ENCODE measurements around the gene KCNJ1. TPM values are rescaled to one million over a fixed set of nuclear protein-coding genes. Genes with fewer than 3 reads are reported as not detected.
A peak's percentile ranks its signal among the peaks of the same experiment; 100 is the strongest.

The KCNJ1 gene
- total RNA-seq, 1 experiment from 2014 or later = not detected

DNA sequence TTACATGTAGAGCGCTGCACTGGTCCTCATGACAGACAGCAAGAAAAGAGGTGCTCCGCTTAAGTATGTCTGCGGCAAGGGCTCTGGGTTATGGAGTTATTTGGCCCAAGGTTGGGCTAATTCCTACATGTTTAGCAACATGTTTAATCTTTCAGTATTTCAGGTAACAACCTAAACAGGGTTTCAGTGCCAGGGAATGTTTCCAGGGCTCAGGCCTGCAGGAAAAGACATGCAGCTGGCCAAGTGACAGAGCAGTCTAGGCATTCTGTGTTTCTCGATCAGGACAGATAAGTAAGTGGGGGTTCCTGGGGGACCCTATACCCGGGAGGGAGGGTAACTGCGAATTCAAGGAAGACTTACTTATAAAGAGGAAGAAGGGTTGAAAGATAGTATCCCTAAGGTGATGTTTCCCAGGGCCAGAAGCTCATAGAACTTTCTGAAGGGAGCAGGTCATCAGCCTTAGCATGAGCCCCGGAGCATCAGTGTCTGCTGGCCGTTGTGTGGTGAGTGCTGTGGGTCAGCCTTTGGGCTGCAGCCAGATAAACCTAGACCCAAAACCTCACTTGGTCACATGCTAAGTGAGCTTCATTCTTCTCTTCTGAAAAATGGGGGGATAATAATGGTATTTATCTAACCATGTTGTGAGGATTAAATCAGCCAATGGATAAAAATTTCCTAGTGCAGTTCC lies 42.5 kb upstream of the KCNJ1 start:
- no peak for DNase-seq
- Histone ChIP-seq H2AFZ (no peak overlapping the region), H3K9me3 (ENCODE audit: insufficient read depth, low read depth) (no peaks in the 10 kb centered on the region), H4K20me1 (ENCODE audit: insufficient read depth) (no peaks in the 10 kb centered on the region), H3K4me1 (replicated peaks; ENCODE audit: insufficient read depth) (peaks cover 20% of the 10 kb centered on the region), H3K27me3 (ENCODE audit: insufficient read depth, low read depth) (peaks cover 9% of the 10 kb centered on the region; the same call in 1 of the 2 replicates), H3K36me3 (ENCODE audit: low read depth) (no peaks in the 10 kb centered on the region), H3F3A (ENCODE audit: insufficient read depth, low read depth) (0 out of 2 replicates have a peak, but pooled peaks cover 5% of the 10 kb centered on the region), H3K4me3 (no peak overlapping the region), H3K27ac (no peak overlapping the region), H3K79me2 (ENCODE audit: low read depth) (no peaks in the 10 kb centered on the region), H3K4me2 (no peak overlapping the region), H3K9me2 (ENCODE audit: insufficient read depth) (no peaks in the 10 kb centered on the region)
- CTCF ChIA-PET = no interaction called here
- BruUV-seq (replicated peaks) = no TSS peak
- intact Hi-C loops (cut with micrococcal nuclease; ENCODE audit: unreplicated experiment) = no loop called here
- TF ChIP-seq, protein P1, sequence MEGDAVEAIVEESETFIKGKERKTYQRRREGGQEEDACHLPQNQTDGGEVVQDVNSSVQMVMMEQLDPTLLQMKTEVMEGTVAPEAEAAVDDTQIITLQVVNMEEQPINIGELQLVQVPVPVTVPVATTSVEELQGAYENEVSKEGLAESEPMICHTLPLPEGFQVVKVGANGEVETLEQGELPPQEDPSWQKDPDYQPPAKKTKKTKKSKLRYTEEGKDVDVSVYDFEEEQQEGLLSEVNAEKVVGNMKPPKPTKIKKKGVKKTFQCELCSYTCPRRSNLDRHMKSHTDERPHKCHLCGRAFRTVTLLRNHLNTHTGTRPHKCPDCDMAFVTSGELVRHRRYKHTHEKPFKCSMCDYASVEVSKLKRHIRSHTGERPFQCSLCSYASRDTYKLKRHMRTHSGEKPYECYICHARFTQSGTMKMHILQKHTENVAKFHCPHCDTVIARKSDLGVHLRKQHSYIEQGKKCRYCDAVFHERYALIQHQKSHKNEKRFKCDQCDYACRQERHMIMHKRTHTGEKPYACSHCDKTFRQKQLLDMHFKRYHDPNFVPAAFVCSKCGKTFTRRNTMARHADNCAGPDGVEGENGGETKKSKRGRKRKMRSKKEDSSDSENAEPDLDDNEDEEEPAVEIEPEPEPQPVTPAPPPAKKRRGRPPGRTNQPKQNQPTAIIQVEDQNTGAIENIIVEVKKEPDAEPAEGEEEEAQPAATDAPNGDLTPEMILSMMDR (conservative IDR thresholded peaks at IDR 0.05) = no peak
- TF ChIP-seq EZH2 (IDR thresholded peaks at IDR 0.05; ENCODE audit: low read depth) = no peak
- POLR2A ChIA-PET (ENCODE audit: unreplicated experiment) = no interaction called here

GRCh38 chr11:128908391-128909246 lies 41.5 kb upstream of the KCNJ1 start:
- Histone ChIP-seq H2AFZ (no peak overlapping the region), H3F3A (ENCODE audit: insufficient read depth, low read depth) (0 out of 2 replicates have a peak, but pooled peaks cover 5% of the 10 kb centered on the region), H3K27me3 (ENCODE audit: insufficient read depth, low read depth) (peaks cover 9% of the 10 kb centered on the region; the same call in 1 of the 2 replicates), H3K4me1 (replicated peaks; ENCODE audit: insufficient read depth) (peaks cover 20% of the 10 kb centered on the region), H3K4me2 (peak overlapping the region; percentile 54), H3K36me3 (ENCODE audit: low read depth) (no peaks in the 10 kb centered on the region), H3K79me2 (ENCODE audit: low read depth) (no peaks in the 10 kb centered on the region), H3K27ac (no peak overlapping the region), H3K9me3 (ENCODE audit: insufficient read depth, low read depth) (no peaks in the 10 kb centered on the region), H3K9me2 (ENCODE audit: insufficient read depth) (no peaks in the 10 kb centered on the region), H3K4me3 (no peak overlapping the region), H4K20me1 (ENCODE audit: insufficient read depth) (no peaks in the 10 kb centered on the region)
- CTCF ChIA-PET = interaction anchor here (1.0 kb wide), 1 partner anchor 22 kb away, joined by 3 read pairs; no protein-coding TSS in a partner anchor
- DNase-seq = peak; percentile 68 to 71
- no TSS peak for BruUV-seq (replicated peaks)
- TF ChIP-seq EZH2 (IDR thresholded peaks at IDR 0.05; ENCODE audit: low read depth) = no peak
- TF ChIP-seq, protein P1 (conservative IDR thresholded peaks at IDR 0.05) = no peak
- POLR2A ChIA-PET (ENCODE audit: unreplicated experiment) = interaction anchor here (0.5 kb wide), 1 partner anchor 54 kb away, joined by 3 read pairs; no protein-coding TSS in a partner anchor
- intact Hi-C loops (cut with micrococcal nuclease; ENCODE audit: unreplicated experiment) = no loop called here

DNA sequence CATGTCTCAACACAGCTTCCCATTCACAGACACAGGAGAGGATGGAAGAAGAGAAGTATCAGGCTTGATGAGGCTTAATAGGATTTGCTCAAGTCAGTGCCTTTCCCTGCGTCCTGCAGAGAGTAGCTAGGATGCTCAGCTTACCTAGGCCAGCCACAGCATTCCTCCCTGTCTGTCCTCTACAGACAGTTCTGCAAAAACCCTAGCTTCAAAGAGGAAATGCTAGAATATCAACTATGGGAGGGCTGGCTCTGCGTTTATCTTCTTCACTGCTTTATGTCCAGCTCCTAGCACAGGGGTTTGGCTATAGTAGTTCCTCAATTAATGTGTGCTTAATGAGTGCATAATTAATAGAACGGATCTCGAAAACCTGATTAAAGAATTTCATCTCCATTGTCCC lies 40.5 kb upstream of the KCNJ1 start:
- no peak overlapping the region for H3K4me3 ChIP-seq
- intact Hi-C loops (cut with micrococcal nuclease; ENCODE audit: unreplicated experiment) = no loop called here

More for the DNA sequence above, 40.5 kb upstream of the KCNJ1 start:
- ChIA-PET CTCF (interaction anchor here (0.6 to 1.0 kb wide), 2 partner anchors 21 to 418 kb away, joined by 3 to 23 read pairs; no protein-coding TSS in a partner anchor), POLR2A (ENCODE audit: unreplicated experiment) (no interaction called here)
- DNase-seq = no peak
- no peaks in the 10 kb centered on the region for H3K36me3 ChIP-seq (ENCODE audit: low read depth)
- peaks cover 20% of the 10 kb centered on the region for H3K4me1 ChIP-seq (replicated peaks; ENCODE audit: insufficient read depth)
- no peaks in the 10 kb centered on the region for H3K79me2 ChIP-seq (ENCODE audit: low read depth)
- H3K27ac ChIP-seq = no peak overlapping the region
- H3F3A ChIP-seq (ENCODE audit: insufficient read depth, low read depth) = 0 out of 2 replicates have a peak, but pooled peaks cover 5% of the 10 kb centered on the region
- H4K20me1 ChIP-seq (ENCODE audit: insufficient read depth) = no peaks in the 10 kb centered on the region
- no peak for TF ChIP-seq EZH2 (IDR thresholded peaks at IDR 0.05; ENCODE audit: low read depth)
- TF ChIP-seq, protein P1 (conservative IDR thresholded peaks at IDR 0.05) = no peak
- no peak overlapping the region for H3K4me2 ChIP-seq
- H3K9me3 ChIP-seq (ENCODE audit: insufficient read depth, low read depth) = no peaks in the 10 kb centered on the region
- no peak overlapping the region for H2AFZ ChIP-seq
- peaks cover under 1% of the 10 kb centered on the region; the same call in 1 of the 2 replicates for H3K27me3 ChIP-seq (ENCODE audit: insufficient read depth, low read depth)
- no peaks in the 10 kb centered on the region for H3K9me2 ChIP-seq (ENCODE audit: insufficient read depth)
- BruUV-seq (replicated peaks) = no TSS peak

All from PC-9 (cell line).